ENCODE results near the gene ADGRV1.

DNA sequence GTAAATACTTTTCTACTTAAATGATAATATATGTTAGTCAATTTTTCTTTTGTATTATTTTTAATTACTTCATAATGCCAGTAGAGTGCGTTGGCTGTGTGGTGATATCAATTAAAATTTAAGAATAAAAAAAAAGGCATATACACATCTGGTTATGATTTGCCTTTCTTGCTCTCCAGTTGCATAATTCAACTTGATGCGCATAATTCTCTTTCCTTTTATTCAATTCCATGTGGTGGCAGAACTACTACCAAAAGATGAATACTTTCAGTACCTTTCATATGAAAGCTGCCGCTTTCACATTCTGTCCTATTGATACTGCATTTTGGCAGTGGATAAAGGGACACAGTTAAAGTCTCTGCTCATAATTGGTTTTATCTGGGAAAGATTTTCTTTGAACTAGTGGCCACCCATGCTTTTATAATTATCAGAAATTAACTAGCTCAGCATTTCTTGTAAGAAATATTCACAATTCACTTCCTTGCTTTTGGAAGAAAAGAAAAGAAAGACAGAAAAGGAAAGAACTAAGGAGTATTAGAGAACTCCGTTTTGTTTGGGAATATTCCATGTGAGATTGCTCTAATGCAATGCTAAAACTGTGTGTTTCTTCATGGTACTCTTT, 12.3 kb upstream of the ADGRV1 start:
- no peak for TF ChIP-seq POLR2A (IDR thresholded peaks at IDR 0.05)
- TF ChIP-seq, protein P1, sequence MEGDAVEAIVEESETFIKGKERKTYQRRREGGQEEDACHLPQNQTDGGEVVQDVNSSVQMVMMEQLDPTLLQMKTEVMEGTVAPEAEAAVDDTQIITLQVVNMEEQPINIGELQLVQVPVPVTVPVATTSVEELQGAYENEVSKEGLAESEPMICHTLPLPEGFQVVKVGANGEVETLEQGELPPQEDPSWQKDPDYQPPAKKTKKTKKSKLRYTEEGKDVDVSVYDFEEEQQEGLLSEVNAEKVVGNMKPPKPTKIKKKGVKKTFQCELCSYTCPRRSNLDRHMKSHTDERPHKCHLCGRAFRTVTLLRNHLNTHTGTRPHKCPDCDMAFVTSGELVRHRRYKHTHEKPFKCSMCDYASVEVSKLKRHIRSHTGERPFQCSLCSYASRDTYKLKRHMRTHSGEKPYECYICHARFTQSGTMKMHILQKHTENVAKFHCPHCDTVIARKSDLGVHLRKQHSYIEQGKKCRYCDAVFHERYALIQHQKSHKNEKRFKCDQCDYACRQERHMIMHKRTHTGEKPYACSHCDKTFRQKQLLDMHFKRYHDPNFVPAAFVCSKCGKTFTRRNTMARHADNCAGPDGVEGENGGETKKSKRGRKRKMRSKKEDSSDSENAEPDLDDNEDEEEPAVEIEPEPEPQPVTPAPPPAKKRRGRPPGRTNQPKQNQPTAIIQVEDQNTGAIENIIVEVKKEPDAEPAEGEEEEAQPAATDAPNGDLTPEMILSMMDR (IDR thresholded peaks at IDR 0.05), result no peak

Data from thyroid gland (tissue), 4 donors.